Activated CD4-positive, alpha-beta T cell treated with anti-CD3 and anti-CD28 coated beads, Interleukin-2, amount 50 U/mL, for 24 hours (primary cell): Measurements from ENCODE around the gene COL11A2.

Source experiments
- DNase-seq, 2 donors: peaks; one replicate each; pipeline ENCODE4 v3.0.0-alpha.2; 2020; ENCODE audit warnings: low read depth in 1 of 2, low spot score in 1 of 2

The COL11A2 gene

DNA sequence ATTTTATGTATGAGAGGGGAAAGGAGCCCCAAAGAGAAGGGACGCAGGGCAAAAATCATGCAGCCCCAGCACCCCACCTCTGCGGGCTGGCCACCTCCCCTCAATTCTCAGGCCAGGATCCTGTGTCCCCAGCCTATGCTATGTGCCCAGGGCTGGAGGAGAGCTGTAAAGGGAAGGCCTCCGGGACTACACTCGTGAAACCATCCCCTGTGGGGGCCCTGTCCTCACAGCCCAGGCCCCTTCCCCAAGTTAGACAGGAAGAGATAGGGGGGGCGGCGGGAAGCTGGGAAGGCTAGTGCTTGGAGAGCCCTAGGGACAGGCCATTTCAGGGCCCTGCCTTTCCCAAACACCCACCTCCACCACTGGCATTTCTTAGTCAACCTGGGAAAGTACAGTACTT is 1.4 kb upstream of the COL11A2 start:
- DNase-seq = no peak

DNA sequence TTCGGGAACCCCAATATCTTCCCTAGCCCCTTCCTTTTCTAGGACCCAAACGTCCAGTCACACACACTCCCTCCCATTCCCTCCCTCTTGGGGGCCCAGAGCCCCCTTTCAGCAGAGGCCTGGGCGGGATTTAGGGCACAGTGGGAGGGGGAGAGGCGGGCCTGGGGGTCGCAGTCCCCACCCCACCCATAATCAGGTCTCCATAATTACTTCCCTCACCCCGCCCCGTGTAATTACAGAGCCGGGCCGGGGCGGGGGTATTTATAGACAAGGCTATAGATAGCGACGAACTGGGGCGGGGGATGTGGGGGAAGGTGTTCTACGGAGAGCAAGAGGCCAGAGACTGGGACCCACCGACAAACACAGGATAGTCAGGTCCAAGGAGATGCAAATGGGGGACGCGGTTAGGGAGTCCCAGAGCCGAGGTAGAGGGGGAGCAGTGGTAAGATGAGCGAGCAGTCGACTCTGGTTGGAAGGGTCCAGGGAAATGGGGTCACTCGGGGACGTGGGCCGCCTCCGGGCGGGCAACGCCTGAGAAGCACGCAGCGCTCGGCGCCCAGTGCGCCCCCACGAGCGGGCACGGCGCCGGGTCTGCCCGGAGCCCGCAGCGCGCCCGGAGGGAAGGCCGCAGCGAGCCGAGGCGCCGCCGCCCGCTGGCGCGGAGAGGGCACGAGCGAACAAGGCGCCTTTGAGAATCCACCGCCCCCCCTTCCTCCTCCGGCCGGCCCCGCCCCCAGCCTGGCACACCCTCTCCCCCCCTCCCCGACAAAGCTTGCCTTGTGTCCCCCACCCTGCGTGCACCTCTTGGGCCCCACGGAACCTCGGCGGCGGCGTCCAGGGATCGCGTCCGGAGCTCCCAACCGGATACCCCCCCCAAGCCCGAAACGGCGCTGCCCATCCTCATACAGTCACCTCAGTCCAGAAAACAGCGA is 670 bp upstream of the COL11A2 start:
- DNase-seq = no peak

DNA sequence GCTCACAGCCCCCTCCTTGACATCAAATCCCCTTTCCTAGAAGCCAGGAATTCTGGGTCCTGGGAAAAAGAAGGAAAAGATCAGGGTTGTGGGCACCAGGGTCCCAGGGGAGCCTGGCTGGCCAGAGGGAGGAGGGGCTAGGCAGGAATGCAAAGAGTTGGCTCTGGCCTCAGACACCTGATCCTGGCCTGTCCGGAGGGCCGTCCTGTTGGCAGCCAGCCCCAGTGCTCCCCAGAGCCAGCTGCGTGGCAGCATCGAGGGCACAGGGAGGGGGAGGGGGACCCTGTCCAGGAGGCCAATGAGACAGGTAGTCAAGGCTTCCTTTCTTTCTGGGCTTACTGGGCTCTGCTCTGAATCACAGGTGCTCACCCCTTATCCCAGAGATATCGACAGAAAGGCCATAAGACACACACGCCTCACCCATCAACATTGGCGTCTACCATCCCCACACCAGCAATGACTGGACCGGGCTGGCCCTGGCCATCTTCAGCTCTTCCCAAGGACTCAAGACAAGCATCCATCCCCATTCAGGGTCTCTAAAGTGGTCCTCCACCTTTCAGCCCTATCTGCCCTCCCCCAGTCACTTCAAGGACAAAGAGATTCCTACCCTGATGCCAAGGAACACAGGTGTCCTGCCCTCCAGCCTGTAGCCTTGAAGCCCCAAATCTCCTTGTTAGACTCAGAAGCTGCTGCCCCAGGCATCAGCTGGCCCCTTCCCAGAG is 723 bp downstream of the COL11A2 start:
- DNase-seq = no peak

DNA sequence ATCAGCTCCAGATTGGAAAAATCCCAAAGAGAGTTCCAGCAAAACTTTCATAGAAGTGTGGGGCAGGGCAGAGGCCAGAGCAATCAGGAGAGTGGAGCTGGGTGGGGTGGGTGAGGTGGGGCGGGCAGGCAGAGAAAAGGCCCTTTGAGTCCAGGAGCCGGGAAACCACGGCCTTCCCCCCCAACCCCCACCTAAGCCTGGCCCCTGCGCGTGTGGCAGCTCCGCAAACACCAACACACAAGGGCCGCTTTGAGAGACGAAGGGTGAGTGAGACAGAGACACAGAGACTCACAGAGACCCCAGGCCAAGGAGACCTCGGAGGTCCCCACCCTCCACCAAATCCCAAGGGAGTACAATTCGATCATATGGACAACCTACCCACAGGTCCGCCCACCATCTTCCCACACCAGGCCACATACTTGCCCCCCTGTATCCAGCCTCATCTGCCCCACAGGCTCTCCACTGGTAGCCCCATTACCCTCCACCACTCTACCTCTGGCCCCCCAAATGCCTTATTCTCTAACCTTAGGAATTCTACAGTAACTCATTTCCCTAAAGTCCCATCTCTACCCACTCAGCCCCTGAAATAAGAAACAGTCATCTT is 1.7 kb downstream of the COL11A2 start:
- no peak for DNase-seq

DNA sequence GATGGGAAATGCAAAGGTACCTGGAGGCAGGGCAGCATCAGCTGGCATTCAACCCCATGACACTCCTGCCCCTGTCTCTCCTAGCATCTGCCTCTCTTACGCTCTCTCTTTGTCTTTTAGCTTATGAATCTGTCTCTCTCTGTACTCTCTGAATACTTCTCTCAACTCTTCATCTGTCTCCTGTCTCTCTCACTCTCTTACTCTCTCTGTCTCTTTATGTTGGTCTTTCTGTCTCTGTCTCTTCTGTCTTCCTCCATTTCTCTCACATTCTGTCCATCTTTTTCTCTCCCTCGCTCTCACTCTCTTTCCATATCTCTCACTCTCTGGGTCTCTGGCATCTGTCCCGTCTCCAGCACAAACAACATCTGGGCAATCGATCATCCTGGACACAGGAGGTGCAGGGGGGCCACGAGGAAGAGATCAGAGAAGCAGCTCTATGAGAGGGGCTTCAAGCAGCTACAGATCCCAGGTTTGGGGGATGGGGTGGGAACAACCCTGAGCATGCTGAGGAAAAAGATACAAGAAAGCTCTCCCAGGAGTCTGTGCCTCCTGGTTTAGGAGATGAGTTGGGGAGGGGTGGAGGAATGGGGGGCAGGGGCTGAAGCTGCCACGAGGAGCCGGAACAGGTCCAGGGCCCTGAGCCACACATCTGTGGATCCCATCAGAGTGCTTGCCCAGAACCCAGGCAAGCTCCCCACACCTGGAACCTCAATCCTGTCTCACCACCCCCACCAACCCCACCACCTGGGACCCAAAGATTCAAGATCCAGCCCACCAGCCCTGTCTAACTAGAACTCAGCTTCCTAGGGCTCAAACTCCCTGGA is 2.4 kb downstream of the COL11A2 start:
- no peak for DNase-seq

DNA sequence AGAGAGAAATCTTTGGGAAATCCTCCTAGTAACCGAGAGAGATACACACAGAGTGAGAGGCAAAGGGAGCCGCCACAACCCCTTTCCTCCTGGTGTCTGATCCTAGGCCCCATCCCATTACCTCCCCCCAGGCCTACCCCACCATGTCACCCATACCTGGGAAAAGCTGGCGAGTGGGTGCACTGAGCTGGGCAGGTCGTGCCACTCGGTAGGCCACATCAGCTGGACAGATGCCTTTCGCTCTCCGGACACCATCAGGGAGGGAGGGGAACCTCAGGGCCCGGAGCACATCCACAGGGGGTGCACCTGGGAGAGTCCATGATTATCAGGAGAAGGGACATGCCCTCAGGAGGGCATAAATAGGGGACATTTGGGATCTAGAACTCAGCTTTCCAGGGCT is 3.1 kb downstream of the COL11A2 start:
- DNase-seq = no peak

DNA sequence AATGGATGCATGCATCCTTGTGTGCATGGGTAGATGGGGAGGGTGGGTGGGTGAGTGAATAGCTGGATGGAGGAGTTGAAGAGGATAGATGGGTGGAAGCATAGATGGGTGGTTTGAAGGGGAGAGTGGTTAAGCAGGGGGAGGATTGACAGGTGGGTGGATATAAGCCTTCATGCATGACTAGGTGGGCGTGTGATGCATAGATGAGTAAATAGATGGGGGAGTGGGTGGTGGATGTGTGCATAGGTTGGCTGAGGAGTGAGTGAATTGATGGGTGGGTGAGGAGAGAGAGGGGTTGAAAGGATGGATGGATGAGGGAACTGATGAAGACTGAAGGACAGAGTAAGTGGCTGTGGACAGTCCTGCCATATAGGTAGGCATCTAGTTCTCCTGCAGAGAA is 4.5 kb downstream of the COL11A2 start:
- no peak for DNase-seq

DNA sequence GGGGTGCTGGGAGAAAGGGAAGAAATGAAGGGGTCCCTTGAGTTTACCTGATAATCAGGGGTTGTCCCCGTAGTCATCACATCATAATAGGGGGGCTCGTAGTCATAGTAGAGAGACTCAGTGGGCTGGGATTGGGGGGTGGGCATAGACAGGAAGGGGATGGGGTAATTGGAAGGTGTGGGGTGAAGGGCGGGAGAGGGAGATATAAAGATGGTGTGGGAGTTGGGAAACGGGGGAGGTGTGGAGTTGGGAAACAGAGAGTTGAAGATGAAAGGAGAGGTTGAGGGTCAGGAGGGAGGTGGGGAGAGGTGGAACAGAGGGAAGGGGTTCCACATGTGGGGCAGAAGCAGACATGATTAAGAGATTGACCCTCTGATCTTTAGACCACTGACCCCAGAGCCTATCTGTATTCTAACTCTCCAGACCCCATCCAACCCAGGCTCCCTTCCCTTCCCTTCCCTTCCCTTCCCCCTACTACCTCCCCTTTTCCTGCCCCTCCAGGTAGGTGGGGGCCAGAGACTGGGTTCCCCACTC is 6.5 kb downstream of the COL11A2 start:
- no peak for DNase-seq

DNA sequence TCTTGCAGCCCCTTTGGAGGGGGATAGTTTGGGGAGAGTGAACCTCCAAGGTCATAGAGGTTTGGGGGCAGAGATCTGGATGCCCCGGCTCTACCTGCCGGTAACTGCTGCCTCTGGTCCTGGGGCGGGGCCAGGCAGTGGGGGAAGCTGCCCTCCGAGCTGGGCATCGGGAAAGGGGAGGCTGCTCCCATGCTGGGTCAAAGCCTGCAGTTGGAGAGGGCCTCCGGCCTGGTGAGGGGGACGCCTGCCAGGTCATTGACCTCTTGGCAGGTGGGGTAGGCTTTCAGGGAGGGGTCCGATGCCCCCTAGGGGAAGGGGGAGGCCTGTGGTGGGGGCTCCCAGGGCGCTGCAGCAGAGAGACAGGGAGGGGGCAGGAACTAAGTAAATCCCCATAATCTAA is 7.1 kb downstream of the COL11A2 start:
- no peak for DNase-seq

DNA sequence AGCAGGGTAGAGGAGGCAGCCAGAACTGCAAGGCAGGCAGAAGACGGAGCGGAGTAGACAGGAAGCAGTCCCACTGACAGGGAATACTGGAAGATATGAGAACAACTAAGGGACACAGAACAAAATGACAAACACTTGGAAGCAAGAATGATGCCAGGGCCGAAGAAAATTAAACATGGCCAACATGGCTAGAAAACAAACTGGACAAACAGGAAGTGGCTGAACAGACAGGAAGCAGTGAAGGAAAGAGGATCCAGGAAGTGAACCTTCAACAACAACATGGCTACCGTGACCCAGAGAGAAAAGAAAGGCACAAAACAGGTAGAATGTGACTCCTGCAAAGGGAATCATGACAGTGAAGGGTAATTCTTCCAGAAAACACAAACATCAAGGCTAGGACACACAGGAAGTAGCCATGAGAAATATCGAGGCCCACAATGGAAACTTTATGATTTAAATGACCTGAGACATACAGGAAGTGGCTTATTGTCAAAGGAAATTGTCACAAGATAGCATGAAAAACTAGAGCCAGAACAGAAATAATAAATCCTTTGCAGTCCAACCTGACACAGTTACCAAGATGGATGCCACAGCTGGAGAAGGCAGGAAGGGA is 9.1 kb downstream of the COL11A2 start:
- no peak for DNase-seq

DNA sequence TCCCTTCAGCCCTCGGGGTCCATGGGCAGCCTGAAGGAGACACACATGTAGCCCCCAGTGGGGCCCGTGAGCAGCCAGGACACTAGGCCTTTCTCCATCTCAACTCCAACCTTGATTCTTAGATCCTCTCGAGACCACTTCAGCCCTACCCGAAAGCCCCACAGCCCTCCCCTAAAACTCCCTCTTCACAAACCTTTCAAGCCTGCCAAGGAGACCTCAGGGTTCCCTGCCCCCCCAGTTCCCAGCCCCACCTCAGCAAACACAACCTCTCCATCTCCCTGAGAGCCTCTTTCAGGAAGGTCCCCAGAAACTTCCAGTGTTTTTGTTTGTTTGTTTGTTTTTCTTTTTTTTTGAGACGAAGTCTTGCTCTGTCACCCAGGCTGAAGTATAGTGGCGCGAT is 11.1 kb downstream of the COL11A2 start:
- no peak for DNase-seq

DNA sequence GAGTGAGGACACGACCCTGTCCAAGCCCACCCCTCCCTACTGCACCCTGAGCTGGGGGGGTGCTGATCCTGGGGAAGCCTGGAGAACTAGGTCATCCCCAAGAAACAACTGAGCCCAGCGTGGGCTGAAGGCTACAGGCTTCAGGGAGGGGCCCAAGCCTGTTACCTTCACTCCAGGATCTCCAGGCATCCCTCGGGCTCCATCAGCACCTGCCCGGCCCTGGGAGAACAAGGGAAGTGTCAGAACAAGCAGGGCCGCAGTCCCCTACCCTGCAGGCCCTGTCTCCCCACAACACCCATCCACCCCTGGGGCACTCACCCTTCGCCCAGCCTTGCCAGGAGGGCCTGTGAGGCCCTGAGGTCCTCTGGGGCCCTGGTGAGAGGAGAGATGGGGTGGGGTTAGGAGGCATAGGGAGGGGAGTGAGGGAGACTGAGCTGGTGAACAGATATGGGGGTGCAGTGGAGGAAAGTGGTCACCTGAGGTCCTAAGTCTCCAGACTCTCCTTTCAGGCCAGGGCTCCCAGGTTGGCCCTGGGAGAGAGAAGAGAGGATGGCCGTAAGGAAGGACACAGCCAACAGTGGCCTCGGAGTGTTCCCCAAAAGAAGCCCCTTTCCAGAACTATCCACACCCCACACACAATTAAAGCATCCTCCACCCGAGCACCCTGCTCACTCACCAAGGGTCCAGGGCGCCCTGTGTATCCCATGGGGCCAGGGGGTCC is 13.4 kb downstream of the COL11A2 start:
- no peak for DNase-seq

DNA sequence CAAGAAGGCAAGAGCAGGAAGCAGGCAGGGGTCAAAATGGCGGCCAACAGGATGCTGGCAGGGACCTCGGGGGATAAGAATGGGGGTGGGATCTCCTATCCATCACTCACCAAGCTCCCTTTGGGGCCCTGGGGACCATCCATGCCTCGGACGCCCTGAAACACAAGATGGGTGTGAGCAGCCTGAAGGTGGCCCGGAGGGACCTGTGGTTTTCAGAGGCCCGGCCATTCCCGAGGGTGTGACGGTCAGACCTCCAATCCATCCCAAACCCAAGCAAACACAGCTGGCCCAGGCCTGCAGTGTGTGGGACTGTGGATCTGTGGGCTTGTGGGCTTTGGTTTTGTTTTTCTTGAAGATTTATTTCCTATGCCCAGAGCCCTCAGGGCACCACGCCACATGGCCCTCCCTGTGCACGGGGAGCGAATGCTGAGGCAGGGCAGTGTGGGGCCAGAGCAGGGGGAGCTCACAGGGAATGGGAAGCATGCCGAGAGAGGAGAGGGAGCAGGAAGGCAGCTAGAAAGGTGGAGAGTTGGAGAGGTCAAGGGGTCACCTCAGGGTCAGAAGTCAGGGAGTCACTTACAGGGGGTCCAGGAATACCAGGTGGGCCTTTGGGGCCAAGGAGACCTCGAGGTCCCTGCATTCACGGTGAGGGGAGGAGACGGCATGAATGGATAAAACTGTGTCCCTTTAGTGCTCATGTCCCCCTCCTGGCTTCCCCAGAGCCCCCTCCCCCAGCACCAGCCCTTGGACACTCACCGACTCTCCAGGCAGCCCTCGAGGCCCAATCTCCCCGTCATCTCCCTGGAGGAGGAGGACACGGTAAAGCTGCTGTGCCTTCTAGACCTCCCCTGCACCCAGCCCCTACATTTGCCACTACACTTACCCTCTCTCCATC is 14.5 kb downstream of the COL11A2 start:
- DNase-seq = no peak

DNA sequence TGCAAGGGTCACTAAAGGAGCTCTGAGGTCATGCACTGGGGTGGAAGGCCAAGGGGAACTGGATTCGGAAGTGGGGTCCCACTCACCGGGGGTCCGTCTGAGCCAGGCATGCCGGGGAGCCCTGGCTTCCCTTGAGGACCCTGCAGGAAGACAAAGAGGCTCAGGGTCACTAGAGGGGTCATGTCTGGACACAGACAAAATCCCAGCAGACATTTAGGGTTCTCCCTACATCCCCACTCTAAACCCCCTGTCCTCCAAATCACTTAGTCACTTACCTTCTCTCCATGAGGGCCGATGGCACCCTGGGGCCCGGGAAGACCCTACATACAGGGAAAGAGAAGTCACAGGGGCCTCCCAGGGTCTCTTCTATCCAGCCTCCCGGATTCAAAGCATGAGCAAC is 15.4 kb downstream of the COL11A2 start:
- DNase-seq = no peak

DNA sequence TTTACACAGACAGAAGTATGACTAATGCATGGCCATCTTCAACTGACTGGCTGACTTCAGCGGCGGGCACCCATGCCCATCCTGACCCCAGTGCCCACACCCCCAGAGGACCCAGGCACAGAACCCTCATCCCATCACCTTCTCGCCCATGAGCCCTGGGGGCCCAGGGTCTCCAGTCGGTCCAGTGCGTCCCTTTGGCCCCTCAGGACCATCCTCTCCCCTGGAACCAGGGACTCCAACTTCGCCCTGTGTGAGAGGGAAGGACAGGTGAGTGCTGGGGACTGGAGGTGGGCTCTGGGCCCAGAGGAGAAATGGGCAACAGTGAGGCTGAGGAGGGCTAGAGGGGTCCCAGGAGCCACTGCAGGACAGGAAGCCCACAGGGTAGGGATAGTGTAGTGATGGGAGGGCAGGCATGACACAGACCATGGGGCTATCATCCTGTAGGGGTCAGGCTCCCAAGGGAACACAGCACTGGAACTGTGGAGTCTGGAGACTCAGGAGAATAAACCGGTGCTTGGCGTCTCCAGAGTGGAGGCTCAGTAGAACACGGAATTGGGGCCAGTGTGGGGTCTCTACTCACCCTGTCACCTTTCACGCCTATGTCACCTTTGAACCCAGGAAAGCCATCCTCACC is 16.7 kb downstream of the COL11A2 start:
- no peak for DNase-seq

DNA sequence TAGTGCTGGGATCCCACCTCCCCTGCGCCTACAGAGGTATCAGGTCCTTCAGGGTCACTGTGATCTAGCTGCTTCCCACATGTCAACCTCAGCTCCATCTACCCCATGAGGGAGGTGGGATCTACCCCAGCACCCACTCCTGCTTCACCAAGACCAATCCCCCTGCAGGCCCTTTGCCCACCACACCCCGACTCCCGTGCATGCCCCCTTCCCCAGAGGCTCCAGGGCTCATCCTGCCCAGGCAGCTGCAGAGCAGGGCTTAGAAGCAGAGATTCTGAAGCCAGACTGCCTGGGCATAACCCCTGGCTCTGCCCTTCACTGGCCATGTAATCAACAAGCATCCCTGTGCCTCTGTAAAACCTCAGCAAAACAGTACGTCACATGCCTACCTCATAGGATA is 17.5 kb downstream of the COL11A2 start:
- no peak for DNase-seq

DNA sequence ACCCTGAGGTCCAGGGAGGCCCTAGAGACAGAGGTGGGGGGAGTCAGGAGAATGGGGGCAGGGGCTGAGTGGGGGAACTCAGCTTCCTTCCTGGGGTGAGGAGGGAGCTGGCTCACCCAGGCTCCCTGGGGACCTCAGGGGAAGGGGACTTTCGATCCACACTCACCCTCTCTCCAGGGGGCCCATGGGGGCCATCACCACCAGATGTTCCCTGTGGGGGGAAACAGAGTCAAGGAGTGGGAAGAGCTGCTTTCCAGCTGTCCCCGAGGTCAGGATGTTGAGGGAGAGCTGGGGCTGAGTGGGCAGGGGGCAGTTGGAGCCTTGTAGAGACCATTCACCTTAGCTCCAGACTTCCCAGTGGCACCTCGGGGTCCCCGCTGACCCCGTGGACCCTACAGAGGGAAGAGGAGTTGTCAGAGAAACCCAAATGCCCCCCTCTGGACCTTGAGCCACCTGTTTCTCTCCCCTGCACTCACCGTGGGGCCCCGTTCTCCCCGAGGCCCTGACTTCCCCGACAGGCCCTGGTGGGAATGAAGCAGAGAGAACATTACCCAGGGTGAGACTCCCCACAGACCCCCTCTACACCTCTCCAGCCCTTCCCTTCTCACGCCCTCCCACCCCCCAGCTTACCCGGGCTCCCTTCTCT is 18.6 kb downstream of the COL11A2 start:
- DNase-seq = no peak
